SU-DHL-6 (cell line): ENCODE data around the gene PDE9A.

ENCODE experiments used
- H2AFZ ChIP-seq: fragments of 200-600 bp; sonication (generic); 2 replicates; pipeline ENCODE4 v1.6.1; 2014; ENCODE audit warnings: low read depth, mild to moderate bottlenecking, moderate library complexity, mixed read lengths, antibody characterized with exemption, low read length; ENCODE audit not compliant: severe bottlenecking
- H3F3A ChIP-seq: fragments of 200-600 bp; shearing (Covaris generic); 2 replicates; pipeline ENCODE4 v1.6.0; 2016; ENCODE audit warnings: antibody characterized with exemption, mild to moderate bottlenecking; ENCODE audit not compliant: insufficient read depth
- H3K27ac ChIP-seq: fragments of 200-600 bp; sonication (generic); 2 replicates; pipeline ENCODE4 v1.5.1; 2016; ENCODE audit warnings: low read depth, mild to moderate bottlenecking, low read length, moderate library complexity, mixed read lengths
- H3K27me3 ChIP-seq: fragments of 200-600 bp; sonication (generic), shearing (Covaris generic); 2 replicates; pipeline ENCODE4 v1.6.0; 2014; ENCODE audit warnings: mild to moderate bottlenecking, low read length
- H3K36me3 ChIP-seq: fragments of 200-600 bp; sonication (generic); 2 replicates; pipeline ENCODE4 v1.6.1; 2014; ENCODE audit warnings: mild to moderate bottlenecking, low read length, mixed read lengths
- H3K4me2 ChIP-seq: fragments of 300-600, 200-600 bp; shearing (Covaris generic), sonication (generic); 2 replicates; pipeline ENCODE4 v1.6.0; 2014; ENCODE audit warnings: low read length, low read depth, mild to moderate bottlenecking; ENCODE audit not compliant: poor library complexity, severe bottlenecking
- H3K4me3 ChIP-seq: fragments of 200-600 bp; sonication (generic); 2 replicates; pipeline ENCODE4 v1.5.1; 2014; ENCODE audit warnings: antibody characterized with exemption, low read length, mild to moderate bottlenecking, mixed read lengths; ENCODE audit not compliant: insufficient read depth, poor library complexity, severe bottlenecking
- H3K79me2 ChIP-seq: fragments of 200-600 bp; sonication (generic); 2 replicates; pipeline ENCODE4 v1.6.1; 2014; ENCODE audit warnings: mild to moderate bottlenecking, low read length, moderate library complexity; ENCODE audit not compliant: insufficient read depth
- H3K9ac ChIP-seq: fragments of 200-600 bp; sonication (generic); 2 replicates; pipeline ENCODE4 v1.7.0; 2014; ENCODE audit warnings: mild to moderate bottlenecking, low read length
- H3K9me2 ChIP-seq: fragments of 200-600 bp; sonication (generic); replicated peaks from 2 replicates; pipeline ENCODE4 v1.6.1; 2014; ENCODE audit warnings: low read length; ENCODE audit not compliant: insufficient read depth
- H3K9me3 ChIP-seq: fragments of 200-600 bp; sonication (generic); 2 replicates; pipeline ENCODE4 v1.6.1; 2014; ENCODE audit warnings: low read length, mixed read lengths; ENCODE audit not compliant: insufficient read depth
- H4K20me1 ChIP-seq: fragments of 200-600 bp; sonication (generic); 2 replicates; pipeline ENCODE4 v1.6.1; 2014; ENCODE audit warnings: low read depth, mild to moderate bottlenecking, antibody characterized with exemption, low read length, moderate library complexity, mixed read lengths
- EZH2phosphoT487 ChIP-seq: fragments of 200-600 bp; sonication (generic), shearing (Covaris generic); conservative IDR thresholded peaks from 2 replicates; pipeline ENCODE4 v1.6.1; 2018; ENCODE audit warnings: mild to moderate bottlenecking, antibody characterized with exemption, low read length, moderate library complexity, mixed read lengths
- TF ChIP-seq, protein P1 (sequence below): fragments of 200-600 bp; sonication (generic); IDR thresholded peaks from one replicate; pipeline ENCODE4 v1.5.1; 2017; ENCODE audit warnings: antibody characterized with exemption, mild to moderate bottlenecking, low read length, moderate library complexity; ENCODE audit not compliant: insufficient read depth, poor library complexity, severe bottlenecking

PDE9A gene

DNA sequence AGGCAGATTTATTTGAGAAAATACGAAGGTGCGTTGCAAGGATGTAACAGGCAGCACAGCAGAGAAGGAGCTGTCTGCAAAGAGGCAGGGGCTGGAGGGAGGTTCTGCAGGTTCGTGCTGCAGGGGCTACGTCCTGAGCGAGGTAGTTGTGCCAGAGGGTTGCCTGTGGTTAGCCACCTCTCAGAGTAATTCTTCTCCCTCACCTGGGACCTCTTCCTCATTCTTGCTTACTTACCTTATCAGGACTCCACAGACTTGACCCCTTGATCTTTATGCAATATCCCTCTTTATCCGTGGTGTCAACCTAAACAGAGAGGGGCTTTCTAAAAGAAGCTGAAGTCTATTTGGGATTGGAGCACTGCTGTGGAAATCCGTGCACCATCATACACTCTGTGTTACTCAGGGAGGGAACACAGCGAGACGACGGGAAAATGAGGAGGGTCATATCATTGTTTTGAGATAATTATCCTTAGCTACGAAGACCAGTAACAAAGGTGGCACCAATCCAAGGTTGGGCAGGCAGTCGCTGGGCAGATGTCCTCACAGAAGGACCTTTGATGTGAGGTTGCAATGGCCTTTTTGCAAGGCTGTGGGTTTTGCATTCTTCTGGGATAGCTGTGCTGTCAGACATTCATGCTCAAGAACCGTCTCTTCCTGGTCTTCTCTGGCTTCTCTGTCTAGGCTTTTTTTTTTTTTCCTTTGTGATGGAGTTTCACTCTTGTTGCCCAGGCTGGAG lies 143.1 kb downstream of the PDE9A start:
- H3K27me3 ChIP-seq, result no peaks in the 10 kb centered on the region
- no peaks in the 10 kb centered on the region for H4K20me1 ChIP-seq
- no peaks in the 10 kb centered on the region for H3K79me2 ChIP-seq
- no peak overlapping the region for H3K9ac ChIP-seq
- H3K27ac ChIP-seq, result no peak overlapping the region
- H3F3A ChIP-seq, result no peaks in the 10 kb centered on the region
- no peaks in the 10 kb centered on the region for H3K9me3 ChIP-seq
- H3K4me3 ChIP-seq, result no peak overlapping the region
- H3K36me3 ChIP-seq, result no peaks in the 10 kb centered on the region
- no peak overlapping the region for H3K4me2 ChIP-seq
- H2AFZ ChIP-seq, result no peak overlapping the region
- no peaks in the 10 kb centered on the region for H3K9me2 ChIP-seq
- no peak for TF ChIP-seq EZH2phosphoT487
- TF ChIP-seq, protein P1, sequence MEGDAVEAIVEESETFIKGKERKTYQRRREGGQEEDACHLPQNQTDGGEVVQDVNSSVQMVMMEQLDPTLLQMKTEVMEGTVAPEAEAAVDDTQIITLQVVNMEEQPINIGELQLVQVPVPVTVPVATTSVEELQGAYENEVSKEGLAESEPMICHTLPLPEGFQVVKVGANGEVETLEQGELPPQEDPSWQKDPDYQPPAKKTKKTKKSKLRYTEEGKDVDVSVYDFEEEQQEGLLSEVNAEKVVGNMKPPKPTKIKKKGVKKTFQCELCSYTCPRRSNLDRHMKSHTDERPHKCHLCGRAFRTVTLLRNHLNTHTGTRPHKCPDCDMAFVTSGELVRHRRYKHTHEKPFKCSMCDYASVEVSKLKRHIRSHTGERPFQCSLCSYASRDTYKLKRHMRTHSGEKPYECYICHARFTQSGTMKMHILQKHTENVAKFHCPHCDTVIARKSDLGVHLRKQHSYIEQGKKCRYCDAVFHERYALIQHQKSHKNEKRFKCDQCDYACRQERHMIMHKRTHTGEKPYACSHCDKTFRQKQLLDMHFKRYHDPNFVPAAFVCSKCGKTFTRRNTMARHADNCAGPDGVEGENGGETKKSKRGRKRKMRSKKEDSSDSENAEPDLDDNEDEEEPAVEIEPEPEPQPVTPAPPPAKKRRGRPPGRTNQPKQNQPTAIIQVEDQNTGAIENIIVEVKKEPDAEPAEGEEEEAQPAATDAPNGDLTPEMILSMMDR, result no peak

DNA sequence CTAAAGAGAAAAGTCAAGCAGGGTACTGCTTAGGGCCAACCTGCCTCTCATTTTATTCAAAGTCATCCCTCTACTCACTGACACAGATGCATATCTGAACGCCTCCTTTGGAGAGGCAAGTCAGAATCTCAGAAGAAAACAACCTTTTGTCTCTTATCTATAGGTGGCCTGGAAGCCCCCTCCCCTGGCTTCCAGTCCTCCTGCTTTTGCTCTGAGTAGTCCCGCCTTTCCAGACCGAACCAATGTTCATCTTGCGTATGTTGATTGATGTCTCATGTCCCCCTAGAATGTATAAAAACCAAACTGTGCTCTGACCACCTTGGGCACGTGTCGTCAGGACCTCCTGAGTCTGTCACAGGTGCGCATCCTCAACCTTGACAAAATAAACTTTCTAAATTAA lies 144.1 kb downstream of the PDE9A start:
- Histone ChIP-seq H3K79me2 (no peaks in the 10 kb centered on the region), H2AFZ (no peak overlapping the region), H4K20me1 (no peaks in the 10 kb centered on the region), H3F3A (no peaks in the 10 kb centered on the region), H3K27ac (no peak overlapping the region), H3K9ac (no peak overlapping the region), H3K9me2 (no peaks in the 10 kb centered on the region), H3K4me3 (no peak overlapping the region), H3K27me3 (no peaks in the 10 kb centered on the region), H3K9me3 (no peaks in the 10 kb centered on the region), H3K36me3 (no peaks in the 10 kb centered on the region), H3K4me2 (no peak overlapping the region)
- TF ChIP-seq EZH2phosphoT487, result no peak
- TF ChIP-seq, protein P1, result no peak

DNA sequence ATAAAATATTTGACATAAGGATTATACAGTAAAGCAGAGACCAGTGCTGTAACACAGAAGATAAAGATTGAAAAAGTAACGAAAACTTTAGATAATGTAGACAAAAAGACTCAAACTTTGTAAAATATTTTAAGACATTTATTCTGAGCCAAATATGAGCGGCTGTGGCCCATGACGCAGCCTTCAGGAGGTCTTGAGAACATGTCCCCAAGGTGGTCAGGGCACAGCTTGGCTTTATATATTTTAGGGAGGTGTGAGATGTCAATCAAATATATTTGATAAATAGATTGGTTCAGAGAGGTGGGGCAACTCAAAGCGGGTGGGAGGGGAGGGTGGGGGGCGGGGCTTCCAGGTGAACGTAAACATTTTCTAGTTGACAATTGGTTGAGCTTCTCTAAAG lies 144.7 kb downstream of the PDE9A start:
- H3K36me3 ChIP-seq, result no peaks in the 10 kb centered on the region
- no peak overlapping the region for H3K27ac ChIP-seq
- no peak overlapping the region for H3K4me3 ChIP-seq
- H4K20me1 ChIP-seq, result no peaks in the 10 kb centered on the region
- no peak overlapping the region for H2AFZ ChIP-seq
- H3K27me3 ChIP-seq, result no peaks in the 10 kb centered on the region
- H3K9me2 ChIP-seq, result no peaks in the 10 kb centered on the region
- TF ChIP-seq EZH2phosphoT487, result no peak
- TF ChIP-seq, protein P1, result no peak
- H3K4me2 ChIP-seq, result no peak overlapping the region
- no peaks in the 10 kb centered on the region for H3F3A ChIP-seq
- H3K9me3 ChIP-seq, result no peaks in the 10 kb centered on the region
- H3K79me2 ChIP-seq, result no peaks in the 10 kb centered on the region
- no peak overlapping the region for H3K9ac ChIP-seq
